ENCODE measurements around the gene GABPB2.

GABPB2 gene

DNA sequence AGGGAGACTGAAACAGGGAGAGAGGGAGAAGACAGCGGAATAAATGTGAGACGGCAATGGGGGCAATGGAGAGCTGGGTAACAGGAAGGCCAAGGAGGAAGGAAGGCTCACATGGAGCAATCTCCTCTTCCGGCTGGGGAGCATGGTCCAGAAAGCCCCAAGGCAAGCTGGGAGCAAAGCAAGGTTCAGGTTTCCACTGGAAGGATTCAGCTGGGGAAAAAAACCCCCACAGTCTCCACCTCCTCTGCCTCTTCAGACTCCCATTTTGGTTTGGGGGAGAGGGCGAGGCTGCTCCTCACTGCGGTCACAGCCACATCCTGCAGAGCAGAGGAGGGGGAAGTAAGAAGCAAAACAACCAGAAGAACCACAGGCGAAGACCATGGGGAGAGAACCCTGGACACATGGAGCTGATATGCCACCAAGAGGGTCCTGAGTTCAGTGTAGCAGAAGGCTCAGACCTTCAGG, 86.5 kb downstream of the GABPB2 start:
- H3K4me1 Mint-ChIP-seq (ENCODE audit: low read depth): peaks cover 49% of the 10 kb centered on the region
- H3K27me3 Mint-ChIP-seq: no peaks in the 10 kb centered on the region
- H3K9me3 Mint-ChIP-seq: no peaks in the 10 kb centered on the region
- H3K36me3 Mint-ChIP-seq (ENCODE audit: low read depth): peaks cover 55% of the 10 kb centered on the region
- DNase-seq: peak; percentile 72
- peak overlapping the region; percentile 97 for H3K27ac Mint-ChIP-seq
- peak overlapping the region; percentile 91 for H3K4me3 Mint-ChIP-seq

- Mint-ChIP-seq H3K36me3 (ENCODE audit: low read depth) (peaks cover 58% of the 10 kb centered on the region), H3K27ac (peak overlapping the region; percentile 97), H3K9me3 (no peaks in the 10 kb centered on the region), H3K4me1 (ENCODE audit: low read depth) (peaks cover 57% of the 10 kb centered on the region), H3K4me3 (peak overlapping the region; percentile 91), H3K27me3 (no peaks in the 10 kb centered on the region)
- peak; percentile 79 for DNase-seq
These were observed 87.8 kb downstream of the GABPB2 start for GRCh38 chr1:151158326-151158725.

GRCh38 chr1:151158751-151159251, 88.2 kb downstream of the GABPB2 start:
- Mint-ChIP-seq H3K4me3 (peak overlapping the region; percentile 91), H3K27me3 (no peaks in the 10 kb centered on the region), H3K9me3 (no peaks in the 10 kb centered on the region), H3K4me1 (ENCODE audit: low read depth) (peaks cover 57% of the 10 kb centered on the region), H3K27ac (peak overlapping the region; percentile 97), H3K36me3 (ENCODE audit: low read depth) (peaks cover 58% of the 10 kb centered on the region)
- peak; percentile 52 for DNase-seq

DNA sequence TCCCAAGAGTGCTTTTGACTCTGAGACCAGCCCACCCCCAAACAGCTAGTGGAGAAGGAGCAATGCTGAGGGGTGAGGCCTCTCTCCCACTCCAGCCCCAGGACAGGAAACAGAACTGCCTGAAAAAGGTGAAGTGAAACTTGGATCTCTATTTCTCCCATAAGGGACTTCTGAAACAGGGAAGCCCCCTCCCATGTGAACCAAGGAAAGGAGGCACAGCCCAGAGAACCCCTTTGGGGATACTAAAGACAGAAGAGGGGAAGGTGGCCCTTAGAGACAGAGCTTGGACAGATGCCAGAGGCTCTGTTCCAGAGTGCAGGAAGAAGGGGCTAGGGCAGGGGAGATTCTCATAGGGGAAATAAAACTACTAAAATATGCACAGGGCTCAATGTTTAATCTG, 88.8 kb downstream of the GABPB2 start:
- DNase-seq: no peak

GRCh38 chr1:151164732-151165280, 94.2 kb downstream of the GABPB2 start:
- peak overlapping the region; percentile 98 for H3K27ac Mint-ChIP-seq
- H3K4me3 Mint-ChIP-seq: peak overlapping the region; percentile 95
- H3K36me3 Mint-ChIP-seq (ENCODE audit: low read depth): peaks cover 73% of the 10 kb centered on the region
- H3K4me1 Mint-ChIP-seq (ENCODE audit: low read depth): peaks cover 67% of the 10 kb centered on the region
- H3K27me3 Mint-ChIP-seq: no peaks in the 10 kb centered on the region
- no peak for DNase-seq
- no peaks in the 10 kb centered on the region for H3K9me3 Mint-ChIP-seq

More for the DNA sequence above, 88.8 kb downstream of the GABPB2 start:
- Mint-ChIP-seq H3K27me3 (no peaks in the 10 kb centered on the region), H3K36me3 (ENCODE audit: low read depth) (peaks cover 61% of the 10 kb centered on the region), H3K4me3 (peak overlapping the region; percentile 91), H3K27ac (peak overlapping the region; percentile 97), H3K9me3 (no peaks in the 10 kb centered on the region), H3K4me1 (ENCODE audit: low read depth) (peaks cover 61% of the 10 kb centered on the region)

DNA sequence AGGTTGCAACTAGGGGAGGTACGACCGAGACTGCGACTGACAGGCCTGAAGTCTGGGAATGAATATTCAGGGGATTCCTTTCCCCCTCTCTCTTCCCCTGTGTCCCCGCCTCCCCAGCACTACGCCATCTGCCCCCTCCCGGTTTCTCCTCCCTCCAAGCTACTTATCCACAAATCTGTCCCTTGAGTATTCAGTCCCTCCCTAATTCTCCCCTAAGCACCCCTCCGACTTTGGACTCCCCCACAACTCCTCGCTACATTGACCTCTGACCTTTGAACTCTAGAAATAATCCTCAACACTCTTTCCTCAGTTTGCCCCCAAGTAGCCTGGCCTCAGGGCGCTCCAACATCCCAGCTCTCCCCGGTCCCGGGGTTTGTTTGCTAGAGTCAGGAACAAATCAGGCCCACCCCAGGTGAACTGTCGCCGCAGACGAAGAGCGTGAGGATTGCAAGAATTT, 94.7 kb downstream of the GABPB2 start:
- H3K4me1 Mint-ChIP-seq (ENCODE audit: low read depth): peaks cover 63% of the 10 kb centered on the region
- peaks cover 74% of the 10 kb centered on the region for H3K36me3 Mint-ChIP-seq (ENCODE audit: low read depth)
- H3K9me3 Mint-ChIP-seq: no peaks in the 10 kb centered on the region
- peak overlapping the region; percentile 98 for H3K27ac Mint-ChIP-seq
- peak overlapping the region; percentile 95 for H3K4me3 Mint-ChIP-seq
- DNase-seq: peak; percentile 46
- H3K27me3 Mint-ChIP-seq: no peaks in the 10 kb centered on the region

- no peaks in the 10 kb centered on the region for H3K9me3 Mint-ChIP-seq
- DNase-seq: peak; percentile 93
- peak within 1 kb of the TSS; percentile 95 for H3K4me3 Mint-ChIP-seq
- peaks cover 74% of the 10 kb centered on the region for H3K36me3 Mint-ChIP-seq (ENCODE audit: low read depth)
- H3K27ac Mint-ChIP-seq: peak within 1 kb of the TSS; percentile 98
- peaks cover 57% of the 10 kb centered on the region for H3K4me1 Mint-ChIP-seq (ENCODE audit: low read depth)
- no peaks in the 10 kb centered on the region for H3K27me3 Mint-ChIP-seq
These were observed 95.4 kb downstream of the GABPB2 start, which contains the start of the genes LYSMD1 and SCNM1 for GRCh38 chr1:151165738-151166504. Gene LYSMD1, minus strand, starts transcription at chr1:151165902. Its CDS starts 644 bp downstream, at chr1:151165258. Gene SCNM1, plus strand, starts transcription at chr1:151166144. Its CDS starts 9 bp downstream, at chr1:151166153.

DNA sequence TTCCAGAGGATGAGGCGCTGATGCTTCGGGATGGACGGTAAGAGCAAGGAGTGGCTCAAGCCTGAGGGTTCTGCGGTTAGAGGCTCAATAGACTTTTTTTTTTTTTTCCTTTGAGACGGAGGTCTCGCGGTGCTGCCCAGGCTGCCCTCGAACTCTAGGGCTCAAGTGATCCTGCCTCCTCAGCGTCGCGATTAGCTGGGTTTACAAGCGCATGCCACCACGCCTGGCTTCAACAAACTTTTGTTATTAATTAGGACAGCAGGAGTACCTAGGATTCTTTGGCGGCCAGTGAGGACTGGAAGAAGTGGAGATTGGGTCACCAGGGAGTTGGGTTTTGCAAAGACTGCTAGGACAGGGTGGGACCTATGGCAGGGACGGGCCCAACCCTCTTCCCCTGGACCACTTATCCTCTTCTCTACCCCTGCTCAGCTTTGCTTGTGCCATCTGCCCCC, 96.0 kb downstream of the GABPB2 start:
- Mint-ChIP-seq H3K4me1 (ENCODE audit: low read depth) (peaks cover 53% of the 10 kb centered on the region), H3K9me3 (no peaks in the 10 kb centered on the region), H3K27me3 (no peaks in the 10 kb centered on the region), H3K36me3 (ENCODE audit: low read depth) (peaks cover 75% of the 10 kb centered on the region), H3K27ac (peak overlapping the region; percentile 98), H3K4me3 (peak overlapping the region; percentile 95)
- DNase-seq: no peak

GRCh38 chr1:151167116-151167515, 96.6 kb downstream of the GABPB2 start:
- Mint-ChIP-seq H3K4me3 (peak overlapping the region; percentile 95), H3K9me3 (no peaks in the 10 kb centered on the region), H3K36me3 (ENCODE audit: low read depth) (peaks cover 75% of the 10 kb centered on the region), H3K27me3 (no peaks in the 10 kb centered on the region), H3K27ac (peak overlapping the region; percentile 98), H3K4me1 (ENCODE audit: low read depth) (peaks cover 47% of the 10 kb centered on the region)
- DNase-seq: no peak

GRCh38 chr1:151171190-151171589, 100.6 kb downstream of the GABPB2 start:
- Mint-ChIP-seq H3K4me1 (ENCODE audit: low read depth) (peaks cover 19% of the 10 kb centered on the region), H3K4me3 (no peak overlapping the region), H3K9me3 (no peaks in the 10 kb centered on the region), H3K36me3 (ENCODE audit: low read depth) (peaks cover 89% of the 10 kb centered on the region), H3K27me3 (no peaks in the 10 kb centered on the region), H3K27ac (peak overlapping the region; percentile 41)
- no peak for DNase-seq

All from activated T-cell treated with anti-CD3 and anti-CD28 coated beads, Interleukin-2, amount 50 U/mL, for 24 hours (primary cell).